SK-N-SH (cell line): ENCODE measurements around the gene IQSEC2. TPM values are rescaled to one million over a fixed set of nuclear protein-coding genes. Genes with fewer than 3 reads are reported as not detected.
A peak's percentile ranks its signal among the peaks of the same experiment; 100 is the strongest.

ENCODE experiments used
- CTCF ChIA-PET: fragments of 300-600, 350-600 bp; formaldehyde crosslinking; extraction: SDS; loops from one replicate; lab custom pipeline; 2021; lab: Yijun Ruan, JAX
- POLR2A ChIA-PET: fragments of 350-600 bp; sonication (Branson Sonifier 250); formaldehyde crosslinking; extraction: SDS; loops from one replicate; lab custom pipeline; 2020; ENCODE audit warnings: antibody characterized with exemption, inconsistent platforms; lab: Yijun Ruan, JAX
- DNase-seq: peaks from one replicate; pipeline ENCODE4 v3.0.0; 2012
- H2AFZ ChIP-seq: fragments of 200-600 bp; sonication (generic); 2 replicates; pipeline ENCODE4 v1.8.1; 2016; ENCODE audit warnings: antibody characterized with exemption, mild to moderate bottlenecking, low read depth
- H3F3A ChIP-seq: fragments of 200-600 bp; sonication (generic); replicated peaks from 2 replicates; pipeline ENCODE3; 2016; ENCODE audit warnings: antibody characterized with exemption, mild to moderate bottlenecking; ENCODE audit not compliant: insufficient read depth
- H3K27ac ChIP-seq, 2 experiments: fragments of 200-500 bp in 1 of 2; fragments of 200-600 bp in 1 of 2; sonication (Bioruptor generic) in 1 of 2; sonication (generic), shearing (Covaris generic) in 1 of 2; 2 replicates each; pipeline versions ENCODE4 v1.5.1 to v1.6.1; 2014 to 2016; ENCODE audit warnings: low read depth in 2 of 2, inconsistent platforms in 1 of 2, low read length in 1 of 2, mild to moderate bottlenecking in 1 of 2, mixed read lengths in 1 of 2
- H3K27me3 ChIP-seq: fragments of 200-600 bp; sonication (generic), shearing (Covaris generic); 2 replicates; pipeline ENCODE4 v1.6.1; 2016; ENCODE audit warnings: mixed run types; ENCODE audit not compliant: insufficient read depth
- H3K36me3 ChIP-seq, 2 experiments: fragments of 200-500 bp in 1 of 2; fragments of 200-600 bp in 1 of 2; sonication (Bioruptor generic) in 1 of 2; sonication (generic) in 1 of 2; replicated peaks in 1 of 2; 2 replicates each; pipeline versions ENCODE3 to v1.5.1; 2014 to 2016; ENCODE audit warnings: low read length in 1 of 2, mild to moderate bottlenecking in 1 of 2; ENCODE audit not compliant: insufficient read depth in 2 of 2, control insufficient read depth in 1 of 2
- H3K4me1 ChIP-seq, 2 experiments: fragments of 200-500 bp in 1 of 2; fragments of 200-600 bp in 1 of 2; sonication (Bioruptor generic) in 1 of 2; sonication (generic), shearing (Covaris generic) in 1 of 2; 2 replicates each; pipeline versions ENCODE4 v1.5.1 to v1.6.1; 2014 to 2016; ENCODE audit warnings: low read depth in 1 of 2, low read length in 1 of 2, mixed run types in 1 of 2; ENCODE audit not compliant: insufficient read depth in 2 of 2, control insufficient read depth in 1 of 2
- H3K4me2 ChIP-seq: fragments of 200-600 bp; sonication (generic), shearing (Covaris generic); 2 replicates; pipeline ENCODE4 v1.6.1; 2017; ENCODE audit warnings: mixed run types
- H3K4me3 ChIP-seq, 2 experiments: fragments of 200-500 bp in 1 of 2; fragments of 200-600 bp in 1 of 2; sonication (Bioruptor generic) in 1 of 2; sonication (generic), shearing (Covaris generic) in 1 of 2; 2 replicates each; pipeline versions ENCODE4 v1.5.1 to v1.8.1; 2014 to 2016; ENCODE audit warnings: low read depth in 2 of 2, inconsistent platforms in 1 of 2, low read length in 1 of 2, mild to moderate bottlenecking in 1 of 2, mixed read lengths in 1 of 2, moderate library complexity in 1 of 2
- H3K79me2 ChIP-seq: fragments of 200-600 bp; sonication (generic); 2 replicates; pipeline ENCODE4 v1.8.1; 2017; ENCODE audit warnings: mild to moderate bottlenecking; ENCODE audit not compliant: insufficient read depth
- H3K9ac ChIP-seq: fragments of 200-600 bp; sonication (generic); 2 replicates; pipeline ENCODE4 v1.6.1; 2017; ENCODE audit warnings: mixed run types
- H3K9me2 ChIP-seq: fragments of 200-600 bp; sonication (generic); 2 replicates; pipeline ENCODE4 v1.6.1; 2017; ENCODE audit warnings: mixed run types
- H3K9me3 ChIP-seq: fragments of 200-600 bp; sonication (generic); 2 replicates; pipeline ENCODE4 v1.6.1; 2017; ENCODE audit warnings: mixed run types, mild to moderate bottlenecking, moderate library complexity
- H4K20me1 ChIP-seq: fragments of 200-600 bp; sonication (generic); 2 replicates; pipeline ENCODE4 v1.6.1; 2017; ENCODE audit warnings: mild to moderate bottlenecking, mixed run types; ENCODE audit not compliant: insufficient read depth
- ELF1 ChIP-seq: IDR thresholded peaks from 2 replicates; pipeline ENCODE4 v1.4.0; 2012
- EZH2phosphoT487 ChIP-seq: fragments of 200-600 bp; sonication (generic); IDR thresholded peaks from 2 replicates; pipeline ENCODE4 v1.6.1; 2017; ENCODE audit warnings: low read depth, mixed run types, mild to moderate bottlenecking, antibody characterized with exemption, moderate library complexity, borderline replicate concordance
- FOXJ3 ChIP-seq: sonication (generic); formaldehyde crosslinking; IDR thresholded peaks from 2 replicates; pipeline ENCODE4 v1.5.1; 2020; ENCODE audit warnings: mild to moderate bottlenecking, missing genetic modification reagents
- IRF3 ChIP-seq: fragments of 150-350 bp; IDR thresholded peaks from 2 replicates; pipeline ENCODE4 v1.6.1; 2016; ENCODE audit warnings: mild to moderate bottlenecking, low read depth, low read length
- MAX ChIP-seq: IDR thresholded peaks from 2 replicates; pipeline ENCODE4 v1.4.0; 2012; ENCODE audit warnings: low read depth
- NFIC ChIP-seq: IDR thresholded peaks from 2 replicates; pipeline ENCODE4 v1.4.0; 2012; ENCODE audit warnings: borderline replicate concordance
- PBX3 ChIP-seq: IDR thresholded peaks from 2 replicates; pipeline ENCODE4; 2012
- REST ChIP-seq: IDR thresholded peaks from 2 replicates; pipeline ENCODE4 v1.6.1; 2012; ENCODE audit warnings: mild to moderate bottlenecking, low read depth, low read length, moderate library complexity
- RFX5 ChIP-seq: IDR thresholded peaks from 2 replicates; pipeline ENCODE4 v1.6.1; 2012; ENCODE audit warnings: mild to moderate bottlenecking, improper control_type of control experiment, low read length
- SIN3A ChIP-seq: IDR thresholded peaks from 2 replicates; pipeline ENCODE4 v1.6.1; 2012; ENCODE audit warnings: low read depth, mild to moderate bottlenecking, low read length, moderate library complexity, borderline replicate concordance
- TCF12 ChIP-seq: IDR thresholded peaks from 2 replicates; pipeline ENCODE4 v1.4.0; 2012
- USF1 ChIP-seq: IDR thresholded peaks from 2 replicates; pipeline ENCODE4 v1.4.0; 2012; ENCODE audit warnings: low read depth, borderline replicate concordance
- USF2 ChIP-seq: fragments of 150-350 bp; IDR thresholded peaks from 2 replicates; pipeline ENCODE4 v1.6.1; 2017; ENCODE audit warnings: antibody characterized with exemption, low read length, low read depth, borderline replicate concordance
- YY1 ChIP-seq: IDR thresholded peaks from 2 replicates; pipeline ENCODE4 v1.4.0; 2012; ENCODE audit warnings: low read depth, mild to moderate bottlenecking
- ZBTB33 ChIP-seq: IDR thresholded peaks from 2 replicates; pipeline ENCODE4 v1.4.0; 2012; ENCODE audit warnings: low read depth, borderline replicate concordance
- WGBS: methylation state at CpG from one replicate; pipeline ENCODE4 v1.1.6; 2017; ENCODE audit warnings: low lambda C conversion rate; 5-methylcytosine and 5-hydroxymethylcytosine counted together
- polyA plus RNA-seq, 3 experiments: library from polyadenylated mRNA; depleted of rRNA; stranded (reverse); fragments of >200 nt; gene quantifications; 2 replicates each; pipeline ENCODE4 v1.2.3, GENCODE V29; 2012

The IQSEC2 gene
- polyA plus RNA-seq, 1 of the 3 experiments (the other 2 are of a cell fraction): 24.7 TPM

- TF ChIP-seq REST: no peak
- TF ChIP-seq TCF12: no peak
- TF ChIP-seq EZH2phosphoT487: no peak
- no peak for TF ChIP-seq IRF3
- no peak for TF ChIP-seq SIN3A
- no peak for TF ChIP-seq FOXJ3 (CRISPR knock-in tag)
These were observed 39.3 kb upstream of the IQSEC2 start (continued) for GRCh38 chrX:53320543-53321229.

GRCh38 chrX:53319614-53320542 lies 38.5 kb upstream of the IQSEC2 start:
- Histone ChIP-seq H3F3A (no peaks in the 10 kb centered on the region), H3K9me2 (no peaks in the 10 kb centered on the region), H3K4me2 (peak overlapping the region; percentile 87), H3K9me3 (no peaks in the 10 kb centered on the region), H2AFZ (peak overlapping the region; percentile 69; the same call in 1 of the 2 replicates), H3K27ac (no peak overlapping the region), H4K20me1 (0 out of 2 replicates have a peak, but pooled peaks cover 6% of the 10 kb centered on the region), H3K27me3 (peaks cover 37% of the 10 kb centered on the region), H3K4me1 (peaks cover 0 to 18% of the 10 kb centered on the region in 2 experiments; a peak in 1 of 4 replicates), H3K9ac (peak overlapping the region; percentile 44; the same call in 1 of the 2 replicates), H3K36me3 (no peaks in the 10 kb centered on the region), H3K79me2 (no peaks in the 10 kb centered on the region), H3K4me3 (peak overlapping the region; percentile 61 to 62)
- POLR2A ChIA-PET: interaction anchor here (1.1 to 1.3 kb wide), 2 partner anchors 102 to 103 kb away, joined by 4 to 5 read pairs; partner anchors contain the start of gene RIBC1
- WGBS: 7% methylated on average over 20 of the region's 32 CpGs
- CTCF ChIA-PET: interaction anchor here (0.8 to 13.1 kb wide), 11 partner anchors 9 to 160 kb away, joined by 3 to 180 read pairs (median 13); partner anchors contain the start of genes HSD17B10, RIBC1 and SMC1A
- peak; percentile 47 for DNase-seq
- TF ChIP-seq EZH2phosphoT487 (no peak), ELF1 (no peak), SIN3A (no peak), PBX3 (no peak), YY1 (no peak), IRF3 (no peak), USF1 (no peak), ZBTB33 (no peak), NFIC (no peak), TCF12 (no peak), RFX5 (no peak), USF2 (no peak), MAX (no peak)
